Measurements from ENCODE around the gene TRH. TPM values are rescaled to one million over a fixed set of nuclear protein-coding genes. Genes with fewer than 3 reads are reported as not detected.

Gene TRH
- total and polyA plus RNA-seq, 2 donors from 2014 or later = not detected

DNA sequence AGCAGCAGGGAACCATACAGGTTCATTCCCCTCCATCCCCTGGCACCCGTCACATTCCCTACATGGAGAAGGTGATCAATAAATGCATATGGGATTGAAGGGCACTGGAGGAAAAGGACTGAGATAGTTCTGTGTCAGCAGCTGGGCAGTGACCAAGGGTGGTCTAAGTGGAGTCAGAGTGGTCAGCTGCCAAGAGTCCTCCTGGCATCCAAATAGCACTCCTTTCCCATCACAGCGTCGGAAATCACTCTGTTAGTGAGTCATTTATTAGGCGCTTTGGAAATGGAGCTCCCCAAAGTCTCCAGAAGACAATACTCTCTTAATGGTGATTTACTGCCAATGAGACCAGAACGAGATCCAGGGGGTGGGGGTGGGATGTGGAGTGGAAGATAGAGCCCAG lies 6.8 kb upstream of the TRH start:
- DNase-seq = no peak
- TF ChIP-seq, protein P1, sequence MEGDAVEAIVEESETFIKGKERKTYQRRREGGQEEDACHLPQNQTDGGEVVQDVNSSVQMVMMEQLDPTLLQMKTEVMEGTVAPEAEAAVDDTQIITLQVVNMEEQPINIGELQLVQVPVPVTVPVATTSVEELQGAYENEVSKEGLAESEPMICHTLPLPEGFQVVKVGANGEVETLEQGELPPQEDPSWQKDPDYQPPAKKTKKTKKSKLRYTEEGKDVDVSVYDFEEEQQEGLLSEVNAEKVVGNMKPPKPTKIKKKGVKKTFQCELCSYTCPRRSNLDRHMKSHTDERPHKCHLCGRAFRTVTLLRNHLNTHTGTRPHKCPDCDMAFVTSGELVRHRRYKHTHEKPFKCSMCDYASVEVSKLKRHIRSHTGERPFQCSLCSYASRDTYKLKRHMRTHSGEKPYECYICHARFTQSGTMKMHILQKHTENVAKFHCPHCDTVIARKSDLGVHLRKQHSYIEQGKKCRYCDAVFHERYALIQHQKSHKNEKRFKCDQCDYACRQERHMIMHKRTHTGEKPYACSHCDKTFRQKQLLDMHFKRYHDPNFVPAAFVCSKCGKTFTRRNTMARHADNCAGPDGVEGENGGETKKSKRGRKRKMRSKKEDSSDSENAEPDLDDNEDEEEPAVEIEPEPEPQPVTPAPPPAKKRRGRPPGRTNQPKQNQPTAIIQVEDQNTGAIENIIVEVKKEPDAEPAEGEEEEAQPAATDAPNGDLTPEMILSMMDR (IDR thresholded peaks at IDR 0.05; ENCODE audit: borderline replicate concordance, extremely low read depth, insufficient read depth) = no peak
- no peak overlapping the region for H3K4me3 ChIP-seq (ENCODE audit: low read length in 3 of 3)

DNA sequence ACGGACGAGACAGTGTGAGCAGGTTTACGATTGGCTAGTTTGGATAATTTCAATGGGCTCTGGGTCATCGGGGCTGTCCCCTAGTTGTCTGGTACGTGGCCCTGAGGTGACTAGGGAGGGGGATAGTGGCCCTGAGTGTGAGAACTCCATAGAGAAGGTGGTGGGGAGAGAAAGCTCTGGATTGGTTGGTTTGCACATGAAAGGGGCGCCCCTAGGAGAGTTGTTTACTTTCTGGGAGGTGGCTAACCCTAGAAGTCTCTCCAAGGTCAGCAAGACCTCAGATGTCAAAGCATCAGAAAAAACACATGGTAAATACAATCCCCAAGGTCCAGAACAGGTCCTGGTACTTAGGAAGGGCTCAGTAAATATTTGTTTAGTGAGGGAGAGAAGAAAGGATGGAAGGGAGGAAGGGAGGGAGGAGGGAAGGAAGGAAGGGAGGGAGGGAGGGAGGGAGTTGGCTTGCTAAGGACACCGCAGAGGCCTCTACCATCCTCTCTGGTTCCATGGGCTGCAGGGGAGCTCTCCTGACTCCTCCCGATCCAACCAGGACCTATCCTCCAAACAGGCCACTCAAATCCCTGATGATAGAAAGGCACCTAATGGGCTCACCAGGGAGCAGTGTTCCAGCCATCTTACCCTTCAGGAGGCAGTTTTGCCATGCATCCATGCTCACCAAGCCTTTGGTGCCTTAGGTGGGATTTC lies 3.0 kb upstream of the TRH start:
- no peak overlapping the region for H3K9ac ChIP-seq (ENCODE audit: low read length in 3 of 3)
- H3K36me3 ChIP-seq (ENCODE audit: control insufficient read depth in 2 of 3, insufficient read depth in 3 of 3, low read length in 3 of 3) = no peaks in the 10 kb centered on the region
- DNase-seq (no peak), FAIRE-seq (no peak)
- H3K9me3 ChIP-seq (ENCODE audit: control insufficient read depth in 2 of 3, insufficient read depth in 1 of 3, low read length in 3 of 3) = no peaks in the 10 kb centered on the region
- peaks cover 0 to 7% (median 0%) of the 10 kb centered on the region in 3 donors for H3K4me1 ChIP-seq (ENCODE audit: control insufficient read depth in 2 of 3, insufficient read depth in 2 of 3, low read depth in 1 of 3, low read length in 3 of 3)
- no peak overlapping the region for H3K4me3 ChIP-seq (ENCODE audit: low read length in 3 of 3)
- intact Hi-C loops (cut with DNase I) = no loop called here
- no peak overlapping the region for H3K27ac ChIP-seq (ENCODE audit: low read depth in 2 of 2, low read length in 2 of 2)
- H3K27me3 ChIP-seq (ENCODE audit: control insufficient read depth, insufficient read depth, low read length) = peaks cover 18% of the 10 kb centered on the region
- TF ChIP-seq, protein P1 (IDR thresholded peaks at IDR 0.05; ENCODE audit: borderline replicate concordance, extremely low read depth, insufficient read depth) = no peak

More for the DNA sequence above, 6.8 kb upstream of the TRH start:
- intact Hi-C loops (cut with DNase I) = no loop called here
- H3K4me1 ChIP-seq (ENCODE audit: control insufficient read depth in 2 of 3, insufficient read depth in 2 of 3, low read depth in 1 of 3, low read length in 3 of 3) = no peaks in the 10 kb centered on the region
- H3K9ac ChIP-seq (ENCODE audit: low read length in 3 of 3) = no peak overlapping the region
- peaks cover 4% of the 10 kb centered on the region for H3K27me3 ChIP-seq (ENCODE audit: control insufficient read depth, insufficient read depth, low read length)
- H3K36me3 ChIP-seq (ENCODE audit: control insufficient read depth in 2 of 3, insufficient read depth in 3 of 3, low read length in 3 of 3) = no peaks in the 10 kb centered on the region
- no peak overlapping the region for H3K27ac ChIP-seq (ENCODE audit: low read depth in 2 of 2, low read length in 2 of 2)
- no peak for FAIRE-seq
- H3K9me3 ChIP-seq (ENCODE audit: control insufficient read depth in 2 of 3, insufficient read depth in 1 of 3, low read length in 3 of 3) = no peaks in the 10 kb centered on the region

DNA sequence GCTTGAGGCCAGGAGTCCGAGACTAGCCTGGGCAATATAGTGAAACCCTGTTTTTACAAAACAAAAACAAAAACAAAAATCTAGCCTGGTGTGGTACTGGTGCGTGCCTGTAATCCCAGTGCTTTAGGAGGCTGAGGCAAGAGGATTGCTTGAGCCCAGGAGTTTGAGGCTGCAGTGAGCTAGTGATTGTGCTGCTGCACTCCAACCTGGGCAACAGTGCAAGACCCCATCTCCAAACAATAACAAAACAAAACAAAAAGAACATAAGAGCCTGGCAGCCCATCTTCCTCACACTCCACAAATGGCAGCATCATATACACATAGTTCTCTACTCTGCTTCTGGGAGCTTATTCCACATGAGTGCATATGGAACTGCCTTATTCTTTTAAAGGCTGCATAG lies 2.2 kb upstream of the TRH start:
- FAIRE-seq = no peak
- no peak for DNase-seq
- Histone ChIP-seq H3K4me3 (ENCODE audit: low read length in 3 of 3) (no peak overlapping the region), H3K27me3 (ENCODE audit: control insufficient read depth, insufficient read depth, low read length) (peaks cover 21% of the 10 kb centered on the region), H3K27ac (ENCODE audit: low read depth in 2 of 2, low read length in 2 of 2) (no peak overlapping the region), H3K9ac (ENCODE audit: low read length in 3 of 3) (no peak overlapping the region), H3K9me3 (ENCODE audit: control insufficient read depth in 2 of 3, insufficient read depth in 1 of 3, low read length in 3 of 3) (no peaks in the 10 kb centered on the region), H3K36me3 (ENCODE audit: control insufficient read depth in 2 of 3, insufficient read depth in 3 of 3, low read length in 3 of 3) (no peaks in the 10 kb centered on the region), H3K4me1 (ENCODE audit: control insufficient read depth in 2 of 3, insufficient read depth in 2 of 3, low read depth in 1 of 3, low read length in 3 of 3) (peaks cover 0 to 7% (median 0%) of the 10 kb centered on the region in 3 donors)
- TF ChIP-seq, protein P1 (IDR thresholded peaks at IDR 0.05; ENCODE audit: borderline replicate concordance, extremely low read depth, insufficient read depth) = no peak
- intact Hi-C loops (cut with DNase I) = no loop called here
